Kasumi-1 (cell line): ENCODE results near the gene ALS2.
A peak's percentile ranks its signal among the peaks of the same experiment; 100 is the strongest.
"Not testable (repeated sequence)": the region's sequence is repeated elsewhere in the genome, so short reads cannot be mapped to it uniquely, and the experiment has no call there.

Source experiments
- DNase-seq, 2 experiments: peaks; one replicate each; lab custom pipeline; 2025; lab: John Stamatoyannopoulos, UW

The ALS2 gene

GRCh38 chr2:201793631-201794030 lies 12.9 kb upstream of the ALS2 start:
- DNase-seq, result no peak

GRCh38 chr2:201790989-201791388 lies 10.3 kb upstream of the ALS2 start:
- DNase-seq, result no peak

GRCh38 chr2:201790291-201790690 lies 9.6 kb upstream of the ALS2 start:
- no peak for DNase-seq

GRCh38 chr2:201789395-201789794 lies 8.7 kb upstream of the ALS2 start:
- DNase-seq, result no peak

- no peak for DNase-seq
Measured at GRCh38 chr2:201788371-201788770, 7.6 kb upstream of the ALS2 start.

- no peak for DNase-seq
Measured at GRCh38 chr2:201786471-201786870, 5.7 kb upstream of the ALS2 start.

- no peak for DNase-seq
Measured at GRCh38 chr2:201785135-201785534, 4.4 kb upstream of the ALS2 start.

- no peak for DNase-seq
Measured at GRCh38 chr2:201784563-201784962, 3.8 kb upstream of the ALS2 start.

GRCh38 chr2:201781557-201782051 lies 871 bp upstream of the ALS2 start:
- peak; percentile 46 to 59 for DNase-seq

GRCh38 chr2:201779901-201780673 lies 646 bp downstream of the ALS2 start:
- peak; percentile 36 to 66 for DNase-seq

- DNase-seq, result no peak
Measured at GRCh38 chr2:201777869-201778268, 2.9 kb downstream of the ALS2 start.

GRCh38 chr2:201777043-201777442 lies 3.7 kb downstream of the ALS2 start:
- DNase-seq, result no peak

- no peak for DNase-seq
Measured at GRCh38 chr2:201775326-201775725, 5.4 kb downstream of the ALS2 start.

- no peak for DNase-seq
Measured at GRCh38 chr2:201774546-201774945, 6.2 kb downstream of the ALS2 start.

- DNase-seq, result no peak
Measured at GRCh38 chr2:201773990-201774389, 6.7 kb downstream of the ALS2 start.

GRCh38 chr2:201769666-201770373 lies 10.9 kb downstream of the ALS2 start:
- peak in 1 of 2 experiments; percentile 33 for DNase-seq

GRCh38 chr2:201768918-201769317 lies 11.8 kb downstream of the ALS2 start:
- DNase-seq, result no peak

GRCh38 chr2:201765799-201766198 lies 14.9 kb downstream of the ALS2 start:
- DNase-seq, result no peak

- DNase-seq, result not testable (repeated sequence)
Measured at GRCh38 chr2:201764469-201764868, 16.3 kb downstream of the ALS2 start.

- no peak for DNase-seq
Measured at GRCh38 chr2:201761101-201761500, 19.6 kb downstream of the ALS2 start.

GRCh38 chr2:201759567-201759966 lies 21.2 kb downstream of the ALS2 start:
- DNase-seq, result no peak

GRCh38 chr2:201758873-201759272 lies 21.9 kb downstream of the ALS2 start:
- no peak for DNase-seq

GRCh38 chr2:201758234-201758633 lies 22.5 kb downstream of the ALS2 start:
- no peak for DNase-seq
